HG03442 (cell line): ENCODE data around the gene SNX13.
"Not testable (repeated sequence)": the region's sequence is repeated elsewhere in the genome, so short reads cannot be mapped to it uniquely, and the experiment has no call there.

ENCODE experiments used
- ATAC-seq: cut with Tn5 transposase; IDR thresholded peaks from one replicate; pipeline ENCODE4 v1.9.1; 2021; ENCODE audit warnings: mild to moderate bottlenecking, moderate library complexity; ENCODE audit not compliant: unreplicated experiment

SNX13 gene

GRCh38 chr7:17913250-17913649 is 27.0 kb downstream of the SNX13 start:
- ATAC-seq: no peak

DNA sequence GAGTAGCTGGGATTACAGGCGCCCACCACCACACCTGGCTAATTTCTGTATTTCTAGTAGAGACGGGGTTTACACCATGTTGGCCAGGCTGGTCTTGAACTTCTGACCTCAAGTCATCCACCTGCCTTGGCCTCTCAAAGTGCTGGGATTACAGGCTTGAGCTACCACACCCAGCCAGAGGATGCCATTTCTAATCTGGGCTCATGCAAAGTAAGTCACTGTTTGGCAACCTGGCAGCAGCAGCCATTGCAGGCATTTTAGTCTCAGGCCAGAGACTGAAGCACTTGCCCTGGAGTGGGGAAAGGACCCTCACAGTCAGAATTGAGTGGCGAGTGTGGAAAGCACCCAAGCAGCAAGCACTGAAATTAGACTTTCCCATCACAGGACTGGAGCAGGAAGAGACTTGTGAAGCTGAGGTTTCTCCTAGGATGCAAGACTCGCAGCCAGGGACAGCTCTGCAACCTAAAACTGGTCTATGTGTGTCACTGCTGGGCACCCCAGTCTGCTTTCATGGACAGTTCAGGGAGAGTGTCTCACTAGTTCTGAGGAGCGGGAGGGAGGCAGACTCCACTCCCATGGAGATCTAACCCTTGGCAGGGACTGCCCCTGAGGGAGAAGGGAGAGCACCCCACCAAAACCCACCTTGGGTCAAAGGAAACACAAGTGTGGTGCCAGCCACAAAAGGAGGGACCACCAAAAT is 27.6 kb downstream of the SNX13 start:
- no peak for ATAC-seq

DNA sequence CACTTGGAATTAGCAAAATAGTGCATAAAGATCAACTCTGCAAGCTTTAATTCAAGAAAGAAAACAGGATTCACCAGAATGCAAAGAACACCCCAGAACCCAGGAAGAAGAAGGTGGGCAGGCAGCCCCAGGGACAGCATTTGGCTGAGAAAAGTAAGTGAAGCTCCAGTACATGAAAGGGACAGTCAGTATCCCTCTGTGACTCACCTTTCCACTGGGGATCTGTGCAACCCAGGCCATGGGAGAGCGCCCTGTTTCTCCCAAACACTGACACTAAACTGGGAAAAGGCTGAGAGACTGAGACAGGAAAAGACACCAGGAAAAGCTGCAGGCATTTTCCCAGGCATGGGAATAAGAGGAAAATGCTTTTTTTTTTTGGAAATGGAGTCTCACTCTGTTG is 28.2 kb downstream of the SNX13 start:
- no peak for ATAC-seq

DNA sequence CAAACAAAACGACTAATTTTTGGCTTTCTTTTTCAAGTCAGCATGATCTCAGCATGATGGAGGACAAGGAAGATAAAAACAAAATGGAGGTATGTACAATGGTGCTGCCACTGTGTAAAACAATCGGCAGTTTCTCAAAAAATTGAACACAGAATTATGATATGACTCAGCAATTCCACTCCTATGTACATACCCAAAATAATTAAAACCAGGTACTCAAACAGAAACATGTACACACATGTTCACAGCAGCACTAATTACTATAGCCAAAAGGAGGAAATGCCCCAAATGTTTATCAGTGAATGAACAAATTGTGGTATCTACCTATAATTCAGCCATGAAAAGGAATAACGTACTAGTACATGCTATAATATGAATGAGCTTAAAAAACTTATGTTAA is 29.9 kb downstream of the SNX13 start:
- ATAC-seq: no peak

GRCh38 chr7:17909310-17909709 is 31.0 kb downstream of the SNX13 start:
- not testable (repeated sequence) for ATAC-seq

DNA sequence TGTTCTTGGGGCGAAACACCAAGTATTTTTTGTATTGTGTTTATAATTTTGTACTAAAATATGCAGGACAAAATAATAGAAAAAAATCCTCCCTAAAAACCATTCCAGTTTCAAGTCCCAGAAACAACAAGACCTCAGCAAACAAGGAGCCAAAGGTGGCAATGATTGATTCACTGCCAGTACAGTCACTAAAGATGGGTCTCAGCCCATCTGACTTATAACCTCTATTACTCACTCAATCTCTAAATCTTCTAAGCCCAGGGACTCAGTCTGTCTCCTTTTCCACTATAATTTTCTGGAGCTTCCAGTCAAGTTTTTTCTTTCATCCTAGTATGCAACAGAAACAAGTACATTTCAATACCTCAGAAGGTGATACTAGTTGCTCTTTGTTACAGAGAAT is 33.3 kb downstream of the SNX13 start:
- ATAC-seq: no peak

GRCh38 chr7:17903337-17903736 is 37.0 kb downstream of the SNX13 start:
- ATAC-seq: no peak

- ATAC-seq: no peak
These were observed 37.7 kb downstream of the SNX13 start for GRCh38 chr7:17902599-17902998.

GRCh38 chr7:17900464-17900863 is 39.8 kb downstream of the SNX13 start:
- no peak for ATAC-seq

- ATAC-seq: no peak
These were observed 42.2 kb downstream of the SNX13 start for GRCh38 chr7:17898111-17898510.

- no peak for ATAC-seq
These were observed 53.0 kb downstream of the SNX13 start for GRCh38 chr7:17887286-17887685.

DNA sequence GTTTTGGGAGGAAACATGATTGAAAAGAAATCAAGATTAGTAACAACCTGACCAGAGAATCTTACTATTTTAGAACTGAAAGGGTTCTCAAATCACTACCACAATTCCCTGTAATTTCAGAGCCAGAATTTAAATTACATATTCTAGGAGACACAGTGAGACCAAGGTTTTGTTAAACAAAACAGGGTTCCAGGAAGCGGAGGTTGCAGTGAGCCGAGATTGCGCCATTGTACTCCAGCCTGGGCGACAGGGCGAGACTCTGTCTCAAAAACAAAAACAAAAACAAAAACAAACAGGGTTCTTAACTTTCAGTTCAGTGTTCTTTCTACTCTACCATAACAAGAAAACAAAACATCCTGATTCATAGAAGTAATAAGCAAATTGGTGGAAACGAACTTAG is 57.6 kb downstream of the SNX13 start:
- no peak for ATAC-seq

DNA sequence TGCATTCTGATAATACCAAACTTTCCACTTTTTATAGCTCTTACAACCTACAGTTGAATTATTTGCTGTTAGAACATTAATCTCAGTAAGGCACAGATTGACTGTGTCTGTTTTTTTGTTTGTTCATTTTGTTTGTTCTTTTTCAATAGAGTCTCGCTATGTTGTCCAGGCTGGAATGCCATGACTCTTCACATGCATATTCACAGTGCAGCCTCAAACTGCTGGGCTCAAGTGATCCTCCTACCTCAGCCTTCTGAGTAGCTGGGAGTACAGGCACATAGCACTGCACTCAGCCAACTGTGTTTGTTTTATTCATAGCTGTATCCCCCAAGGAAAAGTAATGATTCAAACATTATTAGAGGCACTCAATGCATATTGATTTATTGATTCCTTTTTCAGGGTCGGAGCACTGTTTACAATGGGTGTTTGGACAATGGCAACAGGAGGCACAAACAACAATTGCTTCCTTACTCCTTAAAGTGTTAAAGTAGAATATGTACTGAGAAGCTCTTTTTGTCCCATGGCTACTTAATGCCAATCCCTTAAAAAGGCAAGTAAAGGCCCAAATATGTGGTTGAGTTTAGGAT is 61.1 kb downstream of the SNX13 start:
- ATAC-seq: no peak

DNA sequence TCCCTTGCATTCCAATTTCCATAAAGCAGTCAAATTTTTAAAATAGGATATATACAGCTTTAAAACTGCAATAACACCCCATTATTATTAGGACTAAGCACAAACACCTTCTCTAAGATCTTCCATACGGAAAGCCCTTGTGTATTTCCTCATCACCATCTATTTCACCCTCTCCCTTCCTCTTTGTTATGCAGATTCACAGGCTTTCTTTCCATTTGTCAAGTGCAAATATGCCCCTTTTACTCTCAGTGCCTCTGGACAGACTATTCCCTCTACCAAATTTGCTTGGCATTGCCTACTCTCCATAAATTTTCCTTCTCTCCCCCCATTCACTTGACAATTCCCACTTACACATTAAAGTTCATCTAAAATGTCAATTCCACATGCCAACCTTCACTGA is 61.7 kb downstream of the SNX13 start:
- ATAC-seq: no peak

DNA sequence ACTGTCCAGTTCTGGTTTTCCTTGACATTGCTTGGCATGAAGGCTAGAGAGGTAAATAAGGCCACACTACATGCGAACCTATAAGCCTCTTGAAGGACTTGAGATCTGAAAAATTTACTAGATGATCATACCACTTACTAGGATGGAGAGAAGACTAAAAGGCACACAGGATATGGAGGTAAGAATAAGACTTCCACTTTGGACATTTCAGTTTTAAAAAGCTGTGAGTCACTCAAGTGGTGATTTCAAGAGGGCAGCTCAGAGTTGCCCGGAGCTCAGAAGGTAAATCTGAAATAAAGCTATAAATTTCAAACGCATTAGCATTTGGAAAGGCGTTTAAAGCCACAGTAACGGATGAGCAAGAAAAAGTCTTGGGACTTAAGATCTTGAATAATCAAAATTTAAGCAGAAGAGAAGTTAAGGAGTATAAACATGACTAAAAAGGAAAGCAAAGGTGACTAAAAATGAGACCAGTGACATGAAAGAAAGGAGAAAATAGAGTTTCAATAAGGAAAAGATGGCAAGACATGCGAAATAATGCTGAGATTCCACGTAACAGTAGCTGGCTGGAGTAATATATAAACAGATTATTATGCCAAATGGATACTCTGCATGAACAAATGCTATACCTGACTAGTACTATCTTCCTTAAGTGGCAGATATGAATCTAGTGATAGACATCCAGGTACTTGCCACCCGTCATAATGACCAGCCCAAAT is 68.3 kb downstream of the SNX13 start:
- no peak for ATAC-seq

DNA sequence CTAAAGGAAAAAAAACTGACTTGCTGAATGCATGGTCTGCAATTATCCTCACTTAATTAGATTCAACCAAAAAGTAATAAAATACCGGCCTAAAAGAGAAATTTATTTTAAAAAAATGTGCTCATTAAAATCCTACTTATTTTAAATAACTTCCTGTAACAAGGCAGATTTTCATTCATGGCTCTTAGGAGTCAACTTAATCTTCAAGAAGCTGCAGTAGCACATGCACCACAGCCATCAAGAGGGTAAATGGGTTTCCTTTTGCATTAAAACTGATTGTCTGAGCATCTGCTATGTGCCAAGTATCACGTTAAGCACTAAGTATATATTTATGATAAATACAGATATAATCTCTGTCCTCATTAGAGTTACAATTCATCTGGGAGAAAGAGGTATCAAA is 69.9 kb downstream of the SNX13 start:
- no peak for ATAC-seq

DNA sequence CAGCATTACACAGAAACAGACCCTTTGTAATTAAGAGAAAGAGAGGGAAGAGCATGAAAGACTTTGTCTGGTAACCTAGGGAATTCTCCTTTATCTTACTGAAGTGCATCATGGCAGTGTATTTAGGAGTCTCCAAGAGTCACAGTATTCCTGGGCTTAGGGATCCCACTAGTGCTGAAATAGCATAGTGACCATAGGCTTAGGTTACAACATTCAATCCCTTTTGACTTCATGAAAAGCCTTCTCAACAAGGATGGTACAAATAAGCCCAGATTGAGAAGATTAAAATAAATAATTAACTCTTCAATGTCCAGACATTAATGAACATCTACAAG is 76.5 kb downstream of the SNX13 start:
- no peak for ATAC-seq

- no peak for ATAC-seq
These were observed 77.0 kb downstream of the SNX13 start for GRCh38 chr7:17863095-17863808.

- ATAC-seq: no peak
These were observed 84.0 kb downstream of the SNX13 start for GRCh38 chr7:17856251-17856650.

GRCh38 chr7:17855202-17855601 is 85.1 kb downstream of the SNX13 start:
- no peak for ATAC-seq

- peak; percentile 48 for ATAC-seq
These were observed 85.8 kb downstream of the SNX13 start for GRCh38 chr7:17854261-17855047.
